Neural crest cell (in vitro differentiated cells): ENCODE results near the gene PRRC2C. TPM values are rescaled to one million over a fixed set of nuclear protein-coding genes. Genes with fewer than 3 reads are reported as not detected.

ENCODE experiments used
- DNase-seq: peaks from one replicate; pipeline ENCODE4 v3.0.0; 2021; ENCODE audit warnings: low read depth, mixed read lengths, low spot score
- H3K27ac Mint-ChIP-seq: one replicate; pipeline ENCODE4 v1.8.0; 2021; ENCODE audit warnings: mild to moderate bottlenecking, mixed read lengths; ENCODE audit not compliant: unreplicated experiment
- H3K27me3 Mint-ChIP-seq: 2 replicates; pipeline ENCODE4 v1.8.0; 2021; ENCODE audit warnings: low read depth, mild to moderate bottlenecking, mixed read lengths
- H3K36me3 Mint-ChIP-seq: 2 replicates; pipeline ENCODE4 v1.8.0; 2021; ENCODE audit warnings: low read depth, mild to moderate bottlenecking, mixed read lengths
- H3K4me1 Mint-ChIP-seq: 2 replicates; pipeline ENCODE4 v1.8.0; 2021; ENCODE audit warnings: mixed read lengths
- H3K4me3 Mint-ChIP-seq: one replicate; pipeline ENCODE4 v1.8.0; 2021; ENCODE audit warnings: mild to moderate bottlenecking, mixed read lengths
- H3K9me3 Mint-ChIP-seq: 2 replicates; pipeline ENCODE4 v1.8.0; 2021; ENCODE audit warnings: mixed read lengths
- CTCF ChIP-seq: fragments of 200-600 bp; sonication (generic); conservative IDR thresholded peaks from 2 replicates; pipeline ENCODE4 v1.5.0; 2021; ENCODE audit warnings: antibody characterized with exemption, mild to moderate bottlenecking
- total RNA-seq: library from RNA; stranded (reverse); gene quantifications from 2 replicates; pipeline ENCODE4 v1.2.1, GENCODE V29; 2021

Gene PRRC2C
- total RNA-seq, 1 donor from 2014 or later = 218 TPM

GRCh38 chr1:171566467-171566866 lies 81.1 kb downstream of the PRRC2C start:
- peaks cover 22% of the 10 kb centered on the region for H3K36me3 Mint-ChIP-seq
- DNase-seq = no peak

GRCh38 chr1:171570295-171570694 lies 85.0 kb downstream of the PRRC2C start:
- no peak overlapping the region for H3K4me3 Mint-ChIP-seq

More at GRCh38 chr1:171566467-171566866, 81.1 kb downstream of the PRRC2C start:
- H3K27me3 Mint-ChIP-seq = no peaks in the 10 kb centered on the region
- H3K4me3 Mint-ChIP-seq = no peak overlapping the region
- no peaks in the 10 kb centered on the region for H3K9me3 Mint-ChIP-seq
- no peaks in the 10 kb centered on the region for H3K4me1 Mint-ChIP-seq
- H3K27ac Mint-ChIP-seq = no peak overlapping the region
- TF ChIP-seq CTCF = no peak

GRCh38 chr1:171576144-171576543 lies 90.8 kb downstream of the PRRC2C start:
- Mint-ChIP-seq H3K4me3 (no peak overlapping the region), H3K27ac (no peak overlapping the region), H3K4me1 (no peaks in the 10 kb centered on the region), H3K9me3 (no peaks in the 10 kb centered on the region), H3K36me3 (peaks cover 20% of the 10 kb centered on the region), H3K27me3 (no peaks in the 10 kb centered on the region)
- no peak for DNase-seq
- TF ChIP-seq CTCF = no peak

More at GRCh38 chr1:171570295-171570694, 85.0 kb downstream of the PRRC2C start:
- DNase-seq = no peak
- no peak for TF ChIP-seq CTCF
- Mint-ChIP-seq H3K4me1 (no peaks in the 10 kb centered on the region), H3K27me3 (no peaks in the 10 kb centered on the region), H3K27ac (no peak overlapping the region), H3K36me3 (peaks cover 28% of the 10 kb centered on the region), H3K9me3 (no peaks in the 10 kb centered on the region)

- no peaks in the 10 kb centered on the region for H3K27me3 Mint-ChIP-seq
- TF ChIP-seq CTCF = no peak
- peaks cover 8% of the 10 kb centered on the region for H3K4me1 Mint-ChIP-seq
- peaks cover 20% of the 10 kb centered on the region for H3K36me3 Mint-ChIP-seq
- no peak overlapping the region for H3K4me3 Mint-ChIP-seq
- no peak for DNase-seq
- H3K27ac Mint-ChIP-seq = no peak overlapping the region
- H3K9me3 Mint-ChIP-seq = no peaks in the 10 kb centered on the region
These were observed 95.9 kb downstream of the PRRC2C start for GRCh38 chr1:171581226-171581625.

- H3K4me1 Mint-ChIP-seq = peaks cover 8% of the 10 kb centered on the region
- no peaks in the 10 kb centered on the region for H3K27me3 Mint-ChIP-seq
- H3K27ac Mint-ChIP-seq = peak overlapping the region; percentile 44
These were observed 96.4 kb downstream of the PRRC2C start for GRCh38 chr1:171581766-171582165.

More at GRCh38 chr1:171581766-171582165, 96.4 kb downstream of the PRRC2C start:
- no peak overlapping the region for H3K4me3 Mint-ChIP-seq
- no peaks in the 10 kb centered on the region for H3K9me3 Mint-ChIP-seq
- H3K36me3 Mint-ChIP-seq = peaks cover 18% of the 10 kb centered on the region
- TF ChIP-seq CTCF = no peak
- no peak for DNase-seq
